Measurements from ENCODE around the gene L3MBTL4. TPM values are rescaled to one million over a fixed set of nuclear protein-coding genes. Genes with fewer than 3 reads are reported as not detected.

L3MBTL4 gene
- total and polyA plus RNA-seq, 4 donors = 2.3 to 15.0 (median 5.0) TPM

DNA sequence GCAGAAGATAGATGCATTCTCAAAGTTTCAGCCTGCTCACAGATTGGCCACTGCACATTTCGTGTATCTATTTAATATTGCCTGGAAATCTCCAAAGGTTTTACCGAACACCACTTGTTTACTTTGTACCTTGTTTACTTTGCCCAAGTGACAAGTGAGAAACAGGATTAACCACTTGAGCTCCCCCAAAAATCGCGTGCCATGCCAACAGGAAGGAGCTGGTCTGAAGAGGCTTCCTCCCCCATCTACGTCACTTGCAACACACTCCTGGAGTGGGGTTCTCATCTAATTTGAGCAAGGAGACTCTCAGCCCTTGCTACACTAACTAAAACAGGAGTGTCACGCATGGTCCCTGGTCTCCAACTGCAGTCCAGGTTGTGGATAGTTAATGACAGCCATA is 306.9 kb downstream of the L3MBTL4 start:
- Histone ChIP-seq H3K36me3 (ENCODE audit: control insufficient read depth in 4 of 4, insufficient read depth in 3 of 4, low read depth in 1 of 4, low read length in 3 of 4) (no peaks in the 10 kb centered on the region), H3K4me1 (ENCODE audit: control insufficient read depth in 4 of 4, insufficient read depth in 4 of 4, low read length in 3 of 4) (peaks cover 0 to 10% (median under 1%) of the 10 kb centered on the region in 4 donors), H3K27ac (ENCODE audit: low read depth in 1 of 2, low read length in 2 of 2) (no peak overlapping the region), H3K4me3 (ENCODE audit: low read depth in 1 of 3, low read length in 3 of 3) (no peak overlapping the region), H3K9ac (ENCODE audit: low read depth in 1 of 2, low read length in 2 of 2) (no peak overlapping the region), H3K27me3 (ENCODE audit: control insufficient read depth in 4 of 4, insufficient read depth in 4 of 4, low read length in 3 of 4) (no peaks in the 10 kb centered on the region), H3K9me3 (ENCODE audit: control insufficient read depth in 4 of 4, low read length in 3 of 4) (no peaks in the 10 kb centered on the region)
- 64% methylated on average over 6 of the region's 6 CpGs for WGBS
- no peak for DNase-seq (ENCODE audit: low spot score)
- peak; percentile 26 for TF ChIP-seq FOXA2 (IDR thresholded peaks at IDR 0.05)
- TF ChIP-seq CTCF (IDR thresholded peaks at IDR 0.05; ENCODE audit: low read depth, low read length, missing input control) = no peak
- peak; percentile 28 for TF ChIP-seq FOXA1 (IDR thresholded peaks at IDR 0.05)

- Histone ChIP-seq H3K36me3 (ENCODE audit: control insufficient read depth in 4 of 4, insufficient read depth in 3 of 4, low read depth in 1 of 4, low read length in 3 of 4) (no peaks in the 10 kb centered on the region), H3K4me1 (ENCODE audit: control insufficient read depth in 4 of 4, insufficient read depth in 4 of 4, low read length in 3 of 4) (peaks cover 0 to 10% (median under 1%) of the 10 kb centered on the region in 4 donors), H3K27me3 (ENCODE audit: control insufficient read depth in 4 of 4, insufficient read depth in 4 of 4, low read length in 3 of 4) (no peaks in the 10 kb centered on the region), H3K27ac (ENCODE audit: low read depth in 1 of 2, low read length in 2 of 2) (no peak overlapping the region), H3K4me3 (ENCODE audit: low read depth in 1 of 3, low read length in 3 of 3) (no peak overlapping the region), H3K9me3 (ENCODE audit: control insufficient read depth in 4 of 4, low read length in 3 of 4) (no peaks in the 10 kb centered on the region), H3K9ac (ENCODE audit: low read depth in 1 of 2, low read length in 2 of 2) (no peak overlapping the region)
- DNase-seq (ENCODE audit: low spot score) = no peak
- 84% methylated on average over 1 of the region's 1 CpG for WGBS
- TF ChIP-seq, protein P1, sequence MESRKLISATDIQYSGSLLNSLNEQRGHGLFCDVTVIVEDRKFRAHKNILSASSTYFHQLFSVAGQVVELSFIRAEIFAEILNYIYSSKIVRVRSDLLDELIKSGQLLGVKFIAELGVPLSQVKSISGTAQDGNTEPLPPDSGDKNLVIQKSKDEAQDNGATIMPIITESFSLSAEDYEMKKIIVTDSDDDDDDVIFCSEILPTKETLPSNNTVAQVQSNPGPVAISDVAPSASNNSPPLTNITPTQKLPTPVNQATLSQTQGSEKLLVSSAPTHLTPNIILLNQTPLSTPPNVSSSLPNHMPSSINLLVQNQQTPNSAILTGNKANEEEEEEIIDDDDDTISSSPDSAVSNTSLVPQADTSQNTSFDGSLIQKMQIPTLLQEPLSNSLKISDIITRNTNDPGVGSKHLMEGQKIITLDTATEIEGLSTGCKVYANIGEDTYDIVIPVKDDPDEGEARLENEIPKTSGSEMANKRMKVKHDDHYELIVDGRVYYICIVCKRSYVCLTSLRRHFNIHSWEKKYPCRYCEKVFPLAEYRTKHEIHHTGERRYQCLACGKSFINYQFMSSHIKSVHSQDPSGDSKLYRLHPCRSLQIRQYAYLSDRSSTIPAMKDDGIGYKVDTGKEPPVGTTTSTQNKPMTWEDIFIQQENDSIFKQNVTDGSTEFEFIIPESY (IDR thresholded peaks at IDR 0.05) = no peak
- TF ChIP-seq EGR1 (IDR thresholded peaks at IDR 0.05; ENCODE audit: low read depth in 2 of 2) (no peak), FOXA1 (IDR thresholded peaks at IDR 0.05) (no peak), TAF1 (conservative IDR thresholded peaks at IDR 0.05) (no peak), HNF4G (IDR thresholded peaks at IDR 0.05) (no peak), GABPA (IDR thresholded peaks at IDR 0.05 in 1 of 2, conservative IDR thresholded peaks at IDR 0.05 in 1 of 2) (no peak), NR2F2 (IDR thresholded peaks at IDR 0.05) (no peak), JUND (IDR thresholded peaks at IDR 0.05) (no peak)
Measured at GRCh38 chr18:6106091-6106685, 308.5 kb downstream of the L3MBTL4 start.

DNA sequence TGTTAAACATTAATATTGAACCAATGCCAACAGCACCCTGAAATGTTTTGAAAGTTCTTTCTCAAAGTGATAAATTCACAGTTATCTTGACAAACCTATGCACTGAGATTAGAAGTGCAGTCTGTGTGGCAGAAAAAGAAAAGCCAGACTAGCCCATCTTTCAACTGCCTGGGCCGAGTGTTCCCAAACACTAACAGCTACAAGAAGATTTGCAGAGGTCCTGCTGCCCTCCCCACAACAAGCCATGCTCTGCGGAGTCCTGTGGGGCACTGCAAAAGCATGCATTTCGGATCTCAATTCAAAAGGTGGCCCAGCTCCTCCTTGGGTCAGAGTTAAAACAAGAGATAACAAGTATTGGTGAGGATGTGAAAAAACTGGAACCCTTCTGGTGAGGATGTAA is 311.0 kb downstream of the L3MBTL4 start:
- WGBS = 92% methylated on average over 3 of the region's 3 CpGs

More for the DNA sequence above, 311.0 kb downstream of the L3MBTL4 start:
- Histone ChIP-seq H3K36me3 (ENCODE audit: control insufficient read depth in 4 of 4, insufficient read depth in 3 of 4, low read depth in 1 of 4, low read length in 3 of 4) (no peaks in the 10 kb centered on the region), H3K4me3 (ENCODE audit: low read depth in 1 of 3, low read length in 3 of 3) (no peak overlapping the region), H3K9ac (ENCODE audit: low read depth in 1 of 2, low read length in 2 of 2) (no peak overlapping the region), H3K27ac (ENCODE audit: low read depth in 1 of 2, low read length in 2 of 2) (no peak overlapping the region), H3K27me3 (ENCODE audit: control insufficient read depth in 4 of 4, insufficient read depth in 4 of 4, low read length in 3 of 4) (no peaks in the 10 kb centered on the region), H3K4me1 (ENCODE audit: control insufficient read depth in 4 of 4, insufficient read depth in 4 of 4, low read length in 3 of 4) (no peaks in the 10 kb centered on the region), H3K9me3 (ENCODE audit: control insufficient read depth in 4 of 4, low read length in 3 of 4) (no peaks in the 10 kb centered on the region)
- TF ChIP-seq HNF4A (conservative IDR thresholded peaks at IDR 0.05) (no peak), FOXA1 (IDR thresholded peaks at IDR 0.05) (no peak), REST (IDR thresholded peaks at IDR 0.05) (no peak), YY1 (IDR thresholded peaks at IDR 0.05) (no peak), EGR1 (IDR thresholded peaks at IDR 0.05; ENCODE audit: low read depth in 2 of 2) (no peak), GABPA (IDR thresholded peaks at IDR 0.05 in 1 of 2, conservative IDR thresholded peaks at IDR 0.05 in 1 of 2) (no peak), RAD21 (IDR thresholded peaks at IDR 0.05) (no peak), SP1 (IDR thresholded peaks at IDR 0.05) (no peak), JUND (IDR thresholded peaks at IDR 0.05) (no peak), RXRA (IDR thresholded peaks at IDR 0.05) (no peak), FOXA2 (IDR thresholded peaks at IDR 0.05) (no peak), TAF1 (conservative IDR thresholded peaks at IDR 0.05) (no peak), ATF3 (IDR thresholded peaks at IDR 0.05) (no peak), NR2F2 (IDR thresholded peaks at IDR 0.05) (no peak)
- TF ChIP-seq, protein P2, sequence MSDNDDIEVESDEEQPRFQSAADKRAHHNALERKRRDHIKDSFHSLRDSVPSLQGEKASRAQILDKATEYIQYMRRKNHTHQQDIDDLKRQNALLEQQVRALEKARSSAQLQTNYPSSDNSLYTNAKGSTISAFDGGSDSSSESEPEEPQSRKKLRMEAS (IDR thresholded peaks at IDR 0.05) = no peak
- TF ChIP-seq, protein P1 (IDR thresholded peaks at IDR 0.05) = no peak
- DNase-seq (ENCODE audit: low spot score) = no peak

All from liver (tissue), 9 donors.